Measurements from ENCODE around the gene TUBA3D.
A peak's percentile ranks its signal among the peaks of the same experiment; 100 is the strongest.
"Not testable (repeated sequence)": the region's sequence is repeated elsewhere in the genome, so short reads cannot be mapped to it uniquely, and the experiment has no call there.

Gene TUBA3D

GRCh38 chr2:131483981-131484820 lies 8.3 kb downstream of the TUBA3D start:
- DNase-seq, ATAC-seq: not testable (repeated sequence)

GRCh38 chr2:131484906-131485460 lies 9.1 kb downstream of the TUBA3D start:
- not testable (repeated sequence) for ATAC-seq, DNase-seq

GRCh38 chr2:131486201-131486902 lies 10.4 kb downstream of the TUBA3D start:
- DNase-seq, ATAC-seq: not testable (repeated sequence)

- DNase-seq, result no peak
- ATAC-seq, result no peak
Observed at GRCh38 chr2:131488306-131489205, 12.6 kb downstream of the TUBA3D start.

- not testable (repeated sequence) for ATAC-seq
- DNase-seq, result peak; percentile 32
Observed at GRCh38 chr2:131490616-131491468, 14.9 kb downstream of the TUBA3D start.

- DNase-seq, result peak; percentile 27
- not testable (repeated sequence) for ATAC-seq
Observed at GRCh38 chr2:131491469-131491836, 15.5 kb downstream of the TUBA3D start.

- not testable (repeated sequence) for ATAC-seq
Observed at GRCh38 chr2:131492015-131492417, 16.1 kb downstream of the TUBA3D start, which contains the start of gene MZT2A. Gene MZT2A, minus strand, starts transcription at chr2:131492397. Its CDS starts 21 bp downstream, at chr2:131492376.

GRCh38 chr2:131492418-131493198 lies 16.7 kb downstream of the TUBA3D start:
- ATAC-seq (peak; percentile 84), DNase-seq (peak; percentile 97)

More at GRCh38 chr2:131492015-131492417, 16.1 kb downstream of the TUBA3D start, which contains the start of gene MZT2A:
- not testable (repeated sequence) for DNase-seq

GRCh38 chr2:131493199-131493968 lies 17.5 kb downstream of the TUBA3D start:
- ATAC-seq (peak; percentile 17), DNase-seq (no peak)

GRCh38 chr2:131495506-131495905 lies 19.6 kb downstream of the TUBA3D start:
- DNase-seq, ATAC-seq: not testable (repeated sequence)

GRCh38 chr2:131498321-131498973 lies 22.5 kb downstream of the TUBA3D start:
- not testable (repeated sequence) for DNase-seq
- peak; percentile 88 for ATAC-seq

GRCh38 chr2:131503587-131503986 lies 27.7 kb downstream of the TUBA3D start:
- not testable (repeated sequence) for ATAC-seq

GRCh38 chr2:131504082-131504750 lies 28.3 kb downstream of the TUBA3D start:
- not testable (repeated sequence) for DNase-seq
- peak; percentile 88 for ATAC-seq

More at GRCh38 chr2:131503587-131503986, 27.7 kb downstream of the TUBA3D start:
- not testable (repeated sequence) for DNase-seq

- ATAC-seq (no peak), DNase-seq (no peak)
Observed at GRCh38 chr2:131509615-131510014, 33.7 kb downstream of the TUBA3D start.

GRCh38 chr2:131511291-131511968 lies 35.5 kb downstream of the TUBA3D start:
- not testable (repeated sequence) for DNase-seq, ATAC-seq

GRCh38 chr2:131511969-131512870 lies 36.3 kb downstream of the TUBA3D start:
- not testable (repeated sequence) for DNase-seq

More at GRCh38 chr2:131511969-131512870, 36.3 kb downstream of the TUBA3D start:
- ATAC-seq, result not testable (repeated sequence)

Measured in stimulated activated naive CD8-positive, alpha-beta T cell treated with anti-CD3 and anti-CD28 coated beads, Interleukin-15, Interleukin-2, amounts not matched to agents 100 U/mL and 50 U/mL, for 24 hours (primary cell).